Spinal cord (tissue), 10 donors: ENCODE data around the gene TMEM54. TPM values are rescaled to one million over a fixed set of nuclear protein-coding genes. Genes with fewer than 3 reads are reported as not detected.

ENCODE experiments used
- DNase-seq, 6 donors: peaks; one replicate each; pipeline versions ENCODE4 v3.0.0 to v3.0.0-alpha.2; 2013 to 2015; ENCODE audit warnings: low spot score in 6 of 6, low read depth in 4 of 6
- H3K27ac ChIP-seq: one replicate; pipeline ENCODE4 v1.5.1; 2013; ENCODE audit warnings: low read depth, low read length, control low read depth
- H3K27me3 ChIP-seq: one replicate; pipeline ENCODE4 v1.6.1; 2013; ENCODE audit warnings: low read length; ENCODE audit not compliant: control insufficient read depth, insufficient read depth
- H3K36me3 ChIP-seq: one replicate; pipeline ENCODE4 v1.6.1; 2013; ENCODE audit warnings: low read length; ENCODE audit not compliant: control insufficient read depth, insufficient read depth
- H3K4me1 ChIP-seq: one replicate; pipeline ENCODE4 v1.6.1; 2013; ENCODE audit warnings: low read length; ENCODE audit not compliant: control insufficient read depth, insufficient read depth
- H3K4me3 ChIP-seq: one replicate; pipeline ENCODE4 v1.5.1; 2013; ENCODE audit warnings: low read depth, low read length, control low read depth
- H3K9me3 ChIP-seq: one replicate; pipeline ENCODE4 v1.6.1; 2013; ENCODE audit warnings: low read length; ENCODE audit not compliant: control insufficient read depth, insufficient read depth
- WGBS: methylation state at CpG from one replicate; pipeline ENCODE4 v1.1.5; 2013; ENCODE audit warnings: missing lambda C conversion rate; ENCODE audit not compliant: insufficient coverage; 5-methylcytosine and 5-hydroxymethylcytosine counted together
- long read RNA-seq, 4 donors: transcript quantifications; one replicate each; lab custom pipeline, GENCODE V29; 2026
- polyA plus RNA-seq, 2 donors: library from polyadenylated mRNA; unstranded; fragments of 120-200 nt; gene quantifications; one replicate each; pipeline ENCODE4 v1.2.1, GENCODE V29; 2013; ENCODE audit not compliant: insufficient read length in 2 of 2
- total RNA-seq, 2 donors: library from RNA; depleted of rRNA in 1 of 2; stranded (reverse); fragments of 120-200 nt in 1 of 2; fragments of >200 nt in 1 of 2; gene quantifications; one replicate each; pipeline versions ENCODE4 v1.2.3 to v1.2.4, GENCODE V29; 2013 to 2014
- donor health status: healthy.

Gene TMEM54, protein sequence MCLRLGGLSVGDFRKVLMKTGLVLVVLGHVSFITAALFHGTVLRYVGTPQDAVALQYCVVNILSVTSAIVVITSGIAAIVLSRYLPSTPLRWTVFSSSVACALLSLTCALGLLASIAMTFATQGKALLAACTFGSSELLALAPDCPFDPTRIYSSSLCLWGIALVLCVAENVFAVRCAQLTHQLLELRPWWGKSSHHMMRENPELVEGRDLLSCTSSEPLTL
- total RNA-seq = 10 to 100 TPM in 1 of 2 donors, 1 to 10 TPM in 1; 7.1 to 12.1 TPM
- 10 to 100 TPM; 31.3 to 34.0 TPM for polyA plus RNA-seq
- long read RNA-seq, donor 1, transcript TMEM54-202 (6 exons, 999 nt) = major isoform, 17 of 27 reads
- long read RNA-seq, donor 1, partial matches to known transcripts = 7 of 27 reads
- long read RNA-seq, donor 1, other reads (novel, unspliced or antisense) = 0 of 27 reads
- long read RNA-seq, donor 2, transcript TMEM54-202 (6 exons, 999 nt) = major isoform, 5 of 5 reads
- long read RNA-seq, donor 2, partial matches to known transcripts = 0 of 5 reads
- long read RNA-seq, donor 2, other reads (novel, unspliced or antisense) = 0 of 5 reads
- long read RNA-seq, donor 3, transcript TMEM54-202 (6 exons, 999 nt) = major isoform, 10 of 115 reads
- long read RNA-seq, donor 3, partial matches to known transcripts = 96 of 115 reads
- long read RNA-seq, donor 3, other reads (novel, unspliced or antisense) = 6 of 115 reads
- long read RNA-seq, donor 4, transcript TMEM54-202 (6 exons, 999 nt) = major isoform, 21 of 24 reads
- long read RNA-seq, donor 4, partial matches to known transcripts = 0 of 24 reads
- long read RNA-seq, donor 4, other reads (novel, unspliced or antisense) = 0 of 24 reads

DNA sequence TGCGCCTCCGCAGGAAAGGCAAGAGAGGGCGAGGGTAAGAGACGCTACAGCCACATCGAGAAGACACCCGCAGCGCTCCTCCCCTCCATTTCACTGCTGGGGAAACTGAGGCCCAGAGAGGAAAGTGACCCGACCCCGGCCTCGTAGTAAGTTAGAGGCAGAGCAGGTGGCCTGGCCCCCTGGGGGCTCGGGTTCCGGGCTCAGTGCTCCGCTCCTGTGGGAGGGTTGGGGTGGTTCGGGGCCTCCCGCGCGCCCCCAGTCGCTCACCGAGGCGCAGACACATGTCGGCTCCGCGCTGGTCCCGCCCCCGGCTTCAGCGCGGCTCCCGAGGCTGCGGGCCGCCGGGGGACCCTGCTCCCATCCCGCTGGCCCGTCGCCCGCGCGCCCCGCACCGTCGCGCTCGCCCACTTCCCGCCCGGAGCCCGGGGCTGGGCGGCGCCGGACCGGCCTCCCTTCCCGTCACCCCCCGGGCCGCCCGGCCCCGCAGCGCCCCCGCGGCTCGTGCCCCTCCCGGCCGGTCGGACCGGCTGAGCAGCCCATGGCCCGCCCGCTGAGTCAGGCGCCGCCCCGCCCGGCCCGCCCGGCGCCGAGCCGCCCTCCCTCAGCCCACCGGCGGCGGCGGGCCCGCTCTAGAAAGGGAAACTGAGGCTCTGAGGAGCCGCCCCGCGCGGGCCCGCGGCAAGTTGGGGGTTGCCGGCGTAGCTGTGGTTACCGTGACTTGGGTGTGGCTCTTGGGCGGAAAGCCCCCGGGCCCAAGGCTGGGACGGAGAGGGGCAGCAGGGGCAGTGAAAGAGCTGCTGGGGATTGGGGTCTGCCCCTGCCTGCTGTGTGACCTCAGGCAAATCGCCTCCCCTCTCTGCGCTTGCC lies at the start of gene TMEM54:
TSS of gene TMEM54 (minus strand) at position 434 of the 867 bp plus-strand sequence. CDS start at position 283, 151 bp downstream.
- WGBS = under 1% methylated on average over 87 of the region's 92 CpGs
- Histone ChIP-seq H3K36me3 (peaks cover 10% of the 10 kb centered on the region), H3K4me1 (peaks cover 14% of the 10 kb centered on the region), H3K27me3 (peaks cover 21% of the 10 kb centered on the region), H3K9me3 (no peaks in the 10 kb centered on the region), H3K27ac (no peak within 1 kb of the TSS), H3K4me3 (peak within 1 kb of the TSS; percentile 50)
- DNase-seq = peak in 1 of 6 donors; percentile 39

DNA sequence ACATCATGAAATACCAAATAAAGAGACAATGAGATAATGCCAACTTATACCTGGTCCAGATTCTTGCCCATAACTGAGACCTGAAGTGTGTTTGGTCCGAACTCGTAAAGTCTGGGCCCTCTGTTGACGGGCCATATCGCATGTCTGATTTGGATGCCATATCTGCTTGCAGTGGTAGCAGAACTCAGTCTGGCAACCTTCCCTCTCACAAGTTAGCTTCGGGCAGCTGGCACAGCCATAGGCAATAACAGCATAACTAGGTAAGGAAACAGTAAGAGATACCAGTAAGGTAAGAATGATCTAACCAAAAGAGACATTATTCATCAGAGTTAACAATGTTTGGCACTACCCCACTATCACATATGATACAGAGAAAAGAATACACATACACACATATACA lies 48.3 kb upstream of the TMEM54 start:
- no peaks in the 10 kb centered on the region for H3K27me3 ChIP-seq
- H3K4me3 ChIP-seq = no peak overlapping the region
- no peaks in the 10 kb centered on the region for H3K4me1 ChIP-seq
- WGBS = 87% methylated on average over 4 of the region's 5 CpGs
- no peaks in the 10 kb centered on the region for H3K9me3 ChIP-seq
- H3K27ac ChIP-seq = no peak overlapping the region
- no peak for DNase-seq
- H3K36me3 ChIP-seq = peaks cover 13% of the 10 kb centered on the region

DNA sequence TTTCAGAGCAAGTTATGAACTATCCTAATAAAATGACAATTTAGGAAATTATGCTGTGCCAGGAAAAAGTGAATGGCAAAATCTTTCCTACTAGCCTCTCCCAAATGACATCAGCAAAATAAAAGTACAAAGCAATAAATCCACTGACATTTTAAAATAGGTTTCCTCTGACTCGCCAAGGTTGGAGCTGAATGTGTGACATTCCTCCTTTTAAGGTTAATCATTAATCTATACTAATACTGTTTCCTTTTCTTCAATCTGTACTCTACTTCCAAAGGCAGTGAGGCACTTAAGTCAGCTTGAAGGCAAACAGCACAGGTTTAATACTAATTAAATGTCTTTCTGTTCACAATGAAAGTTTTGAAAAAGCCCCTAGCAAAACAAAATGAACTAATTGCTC lies 47.7 kb upstream of the TMEM54 start:
- no peak overlapping the region for H3K27ac ChIP-seq

DNA sequence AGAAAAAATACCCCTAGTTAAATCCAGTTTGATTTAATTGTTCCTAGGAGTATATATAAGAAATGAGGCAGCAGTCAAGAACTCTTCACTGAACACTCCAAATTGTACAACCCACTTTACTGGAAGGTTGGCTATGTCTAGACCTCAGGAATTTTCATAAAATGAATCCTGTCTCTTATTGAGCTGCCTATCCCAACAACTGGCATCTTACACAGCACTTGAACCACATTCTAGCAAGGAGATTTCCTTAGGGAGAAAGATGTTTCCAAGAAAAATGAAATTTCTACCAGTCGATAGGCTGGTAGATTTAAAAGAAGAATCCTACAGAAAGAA lies 47.2 kb upstream of the TMEM54 start:
- no peak for DNase-seq
- H3K9me3 ChIP-seq = no peaks in the 10 kb centered on the region
- no peak overlapping the region for H3K4me3 ChIP-seq
- H3K4me1 ChIP-seq = no peaks in the 10 kb centered on the region
- H3K36me3 ChIP-seq = peaks cover 21% of the 10 kb centered on the region
- H3K27ac ChIP-seq = no peak overlapping the region
- WGBS = no CpG with 5 or more reads among the region's 1 CpG
- no peaks in the 10 kb centered on the region for H3K27me3 ChIP-seq

More for the DNA sequence above, 47.7 kb upstream of the TMEM54 start:
- Histone ChIP-seq H3K36me3 (peaks cover 15% of the 10 kb centered on the region), H3K4me1 (no peaks in the 10 kb centered on the region), H3K4me3 (no peak overlapping the region), H3K27me3 (no peaks in the 10 kb centered on the region), H3K9me3 (no peaks in the 10 kb centered on the region)
- no peak for DNase-seq
- WGBS = no CpG with 5 or more reads among the region's 1 CpG

DNA sequence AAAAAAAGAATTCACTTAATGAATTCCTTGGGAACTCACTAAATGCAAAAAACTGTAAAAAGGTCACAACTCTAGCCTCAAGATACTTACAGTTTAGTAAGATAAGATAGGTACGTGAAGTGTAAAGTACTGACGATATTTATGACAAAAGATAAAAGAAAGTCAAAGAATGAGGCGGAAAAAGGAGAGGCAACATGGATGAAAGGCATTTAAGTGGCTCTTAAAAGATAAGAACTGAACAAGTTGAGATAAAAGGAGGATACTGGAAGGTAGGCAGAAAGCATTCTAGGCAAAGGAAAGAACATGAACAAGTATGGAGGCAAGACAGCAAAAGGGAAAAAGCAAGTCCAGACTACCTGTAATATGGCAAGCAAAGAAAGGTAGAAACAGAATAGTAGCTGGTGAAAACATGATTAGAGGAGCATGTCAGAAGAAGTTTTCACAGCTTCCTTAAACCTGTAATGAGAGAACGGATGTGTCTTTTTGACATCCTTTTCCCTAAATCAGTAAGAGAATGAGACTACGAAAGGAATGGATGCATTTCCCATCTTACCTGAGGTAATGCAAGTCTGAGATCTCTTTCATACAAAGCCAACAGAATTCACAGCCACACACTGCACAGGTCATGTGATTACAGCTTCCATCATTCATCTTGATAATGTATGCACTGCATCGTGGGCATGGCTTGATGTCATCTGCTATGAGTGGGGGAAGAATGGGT lies 46.6 kb upstream of the TMEM54 start:
- DNase-seq = no peak
- H3K36me3 ChIP-seq = peaks cover 26% of the 10 kb centered on the region
- H3K27me3 ChIP-seq = no peaks in the 10 kb centered on the region
- no peaks in the 10 kb centered on the region for H3K4me1 ChIP-seq
- no peak overlapping the region for H3K27ac ChIP-seq
- WGBS = 92% methylated on average over 3 of the region's 6 CpGs
- H3K9me3 ChIP-seq = no peaks in the 10 kb centered on the region
- no peak overlapping the region for H3K4me3 ChIP-seq

DNA sequence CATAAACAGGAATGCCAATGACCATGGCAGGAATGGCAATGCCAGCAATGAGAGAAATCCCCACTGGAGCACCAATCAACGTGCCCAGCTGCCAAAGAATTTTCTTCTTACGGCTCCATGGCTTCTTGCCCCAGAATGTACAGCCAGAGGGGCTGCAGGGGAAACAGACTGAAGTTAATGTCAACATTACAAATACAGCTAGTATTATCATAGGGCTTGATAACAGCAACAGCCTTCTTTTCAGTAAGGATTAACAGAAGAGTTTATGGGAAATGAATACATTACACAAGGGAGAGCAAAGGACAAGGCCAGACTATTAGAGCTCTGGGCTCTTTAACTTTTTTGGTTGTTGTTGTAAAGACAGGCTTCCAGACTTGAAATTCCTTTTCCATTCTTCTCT lies 45.2 kb upstream of the TMEM54 start:
- no peak overlapping the region for H3K4me3 ChIP-seq
- DNase-seq = no peak
- H3K27me3 ChIP-seq = no peaks in the 10 kb centered on the region
- no CpG with 5 or more reads among the region's 2 CpGs for WGBS
- H3K27ac ChIP-seq = no peak overlapping the region
- no peaks in the 10 kb centered on the region for H3K9me3 ChIP-seq
- H3K36me3 ChIP-seq = peaks cover 40% of the 10 kb centered on the region
- H3K4me1 ChIP-seq = no peaks in the 10 kb centered on the region

DNA sequence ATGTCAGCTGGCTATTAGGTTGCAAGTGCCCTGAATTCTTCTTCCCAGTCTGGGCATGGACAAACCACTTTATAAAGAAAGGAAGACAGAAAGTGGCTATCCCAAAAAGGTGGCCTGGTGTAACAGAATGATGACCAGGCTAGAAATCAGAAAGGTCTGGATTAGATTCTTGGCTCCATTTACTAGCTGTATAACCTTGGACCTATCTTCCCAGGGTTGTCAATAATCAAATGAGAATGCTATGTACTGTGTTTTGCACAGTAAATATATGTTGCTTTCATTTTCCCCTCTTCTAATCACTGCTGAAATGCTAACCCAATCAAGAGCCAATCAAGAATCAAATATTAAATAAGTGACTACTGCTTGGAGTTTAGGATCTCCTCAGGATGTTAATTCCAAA lies 43.0 kb upstream of the TMEM54 start:
- peaks cover 47% of the 10 kb centered on the region for H3K36me3 ChIP-seq
- H3K27me3 ChIP-seq = no peaks in the 10 kb centered on the region
- H3K4me1 ChIP-seq = no peaks in the 10 kb centered on the region
- H3K9me3 ChIP-seq = no peaks in the 10 kb centered on the region
- no peak overlapping the region for H3K4me3 ChIP-seq
- no peak overlapping the region for H3K27ac ChIP-seq
- no peak for DNase-seq

DNA sequence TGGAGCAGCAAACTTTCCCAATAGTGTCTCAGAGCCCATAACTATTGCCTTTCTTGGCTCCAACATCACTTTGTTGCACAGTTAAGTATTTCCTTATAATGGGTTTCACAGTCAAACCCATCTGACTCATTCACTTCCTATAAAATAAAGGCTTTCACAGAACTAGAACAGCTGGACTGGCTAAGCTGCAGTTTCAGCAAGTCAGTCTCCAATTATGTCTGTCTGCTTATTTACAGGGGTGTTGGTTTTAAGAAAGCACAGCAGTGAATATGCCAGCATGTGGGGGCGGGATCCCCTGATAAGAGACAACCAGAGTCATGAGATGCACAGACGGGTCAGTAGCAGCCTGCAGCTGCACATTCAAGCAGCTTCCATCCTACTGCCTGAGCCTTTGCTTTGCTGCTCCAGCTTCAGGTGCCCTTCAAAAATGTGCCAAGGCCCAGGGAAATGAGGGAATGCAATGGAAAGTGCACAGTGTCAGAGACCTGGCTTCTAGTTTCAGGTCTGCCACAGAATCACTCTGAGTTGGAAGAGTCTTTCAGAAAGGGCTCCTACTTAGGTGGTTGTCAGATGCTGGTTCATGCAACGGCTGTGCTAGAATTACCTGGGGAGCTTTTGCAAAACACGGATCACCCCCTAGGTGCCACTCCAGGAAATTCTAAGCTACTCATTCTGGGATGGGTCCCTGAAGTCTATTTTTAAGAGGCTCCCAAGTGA lies 38.6 kb upstream of the TMEM54 start:
- H3K4me1 ChIP-seq = no peaks in the 10 kb centered on the region
- H3K4me3 ChIP-seq = no peak overlapping the region
- WGBS = 70% methylated on average over 4 of the region's 4 CpGs
- H3K27ac ChIP-seq = no peak overlapping the region
- peaks cover 61% of the 10 kb centered on the region for H3K36me3 ChIP-seq
- H3K9me3 ChIP-seq = no peaks in the 10 kb centered on the region
- peak in 2 of 6 donors; percentile 18 to 43 for DNase-seq
- H3K27me3 ChIP-seq = no peaks in the 10 kb centered on the region
